GM12874 (cell line): ENCODE results near the gene TRMT61B.

Experiments
- TF ChIP-seq, protein P1 (sequence below): IDR thresholded peaks from 2 replicates; pipeline ENCODE4 v1.5.1; 2011; ENCODE audit warnings: low read depth, mild to moderate bottlenecking, control low read depth, low read length, moderate library complexity; ENCODE audit not compliant: insufficient read depth

The TRMT61B gene

DNA sequence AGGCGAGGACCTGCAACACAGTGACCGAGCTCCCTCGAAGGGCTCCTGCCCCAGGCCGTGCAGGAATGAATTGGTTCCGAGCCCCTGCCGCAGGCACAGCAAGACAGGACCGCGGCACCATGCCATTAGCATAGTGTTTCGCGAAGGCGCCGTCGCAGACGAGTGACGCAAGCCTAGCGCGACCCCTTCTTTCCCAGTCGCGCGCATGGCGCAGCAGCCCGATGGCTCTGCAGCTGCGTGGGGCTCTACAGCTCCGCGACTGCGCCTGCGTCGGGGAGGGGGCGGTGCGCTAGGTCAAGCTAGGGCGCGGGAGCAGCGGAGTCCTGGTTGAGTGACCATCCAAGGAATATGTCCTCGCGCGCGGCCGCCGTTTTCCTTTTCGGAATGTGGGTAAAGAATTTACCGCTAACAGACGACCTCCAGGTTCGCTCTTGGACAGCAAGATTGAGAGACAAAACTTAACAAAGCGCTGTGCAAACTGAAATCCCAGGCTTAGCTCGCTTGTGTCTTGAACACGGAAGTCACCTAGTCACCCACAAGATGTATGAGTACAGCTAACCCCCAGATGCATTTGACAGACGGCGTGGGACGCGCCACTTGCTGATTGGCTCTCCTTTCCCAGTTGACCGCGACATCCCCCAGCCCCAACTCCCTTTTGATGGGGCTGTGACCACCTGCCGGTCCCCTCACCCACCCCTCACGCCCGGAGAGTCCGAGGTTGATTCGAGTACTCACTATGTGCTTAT is at the start of gene TRMT61B:
Gene TRMT61B (minus strand): TSS at position 164 of the 746 bp plus-strand sequence. CDS start 32 bp downstream, at position 132.
- TF ChIP-seq, protein P1, sequence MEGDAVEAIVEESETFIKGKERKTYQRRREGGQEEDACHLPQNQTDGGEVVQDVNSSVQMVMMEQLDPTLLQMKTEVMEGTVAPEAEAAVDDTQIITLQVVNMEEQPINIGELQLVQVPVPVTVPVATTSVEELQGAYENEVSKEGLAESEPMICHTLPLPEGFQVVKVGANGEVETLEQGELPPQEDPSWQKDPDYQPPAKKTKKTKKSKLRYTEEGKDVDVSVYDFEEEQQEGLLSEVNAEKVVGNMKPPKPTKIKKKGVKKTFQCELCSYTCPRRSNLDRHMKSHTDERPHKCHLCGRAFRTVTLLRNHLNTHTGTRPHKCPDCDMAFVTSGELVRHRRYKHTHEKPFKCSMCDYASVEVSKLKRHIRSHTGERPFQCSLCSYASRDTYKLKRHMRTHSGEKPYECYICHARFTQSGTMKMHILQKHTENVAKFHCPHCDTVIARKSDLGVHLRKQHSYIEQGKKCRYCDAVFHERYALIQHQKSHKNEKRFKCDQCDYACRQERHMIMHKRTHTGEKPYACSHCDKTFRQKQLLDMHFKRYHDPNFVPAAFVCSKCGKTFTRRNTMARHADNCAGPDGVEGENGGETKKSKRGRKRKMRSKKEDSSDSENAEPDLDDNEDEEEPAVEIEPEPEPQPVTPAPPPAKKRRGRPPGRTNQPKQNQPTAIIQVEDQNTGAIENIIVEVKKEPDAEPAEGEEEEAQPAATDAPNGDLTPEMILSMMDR = no peak

DNA sequence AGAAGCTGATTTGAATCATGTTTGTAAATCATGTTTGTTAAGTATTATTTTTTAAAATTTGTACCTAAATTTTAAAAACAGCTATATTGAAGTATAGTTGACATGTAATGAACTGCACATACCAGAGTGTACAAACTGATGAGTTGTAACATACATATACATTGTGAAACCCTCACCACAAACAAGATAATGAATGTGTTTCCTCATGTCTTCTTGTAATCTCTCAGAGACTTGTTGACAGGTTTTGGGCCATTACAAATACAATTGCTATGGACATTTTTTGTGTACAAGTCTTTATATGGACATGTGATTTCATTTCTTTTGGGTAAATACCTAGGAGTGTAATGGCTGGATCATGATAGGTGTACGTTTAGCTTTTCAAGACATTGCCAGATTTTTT is 45.8 kb upstream of the TRMT61B start:
- TF ChIP-seq, protein P1 = no peak

DNA sequence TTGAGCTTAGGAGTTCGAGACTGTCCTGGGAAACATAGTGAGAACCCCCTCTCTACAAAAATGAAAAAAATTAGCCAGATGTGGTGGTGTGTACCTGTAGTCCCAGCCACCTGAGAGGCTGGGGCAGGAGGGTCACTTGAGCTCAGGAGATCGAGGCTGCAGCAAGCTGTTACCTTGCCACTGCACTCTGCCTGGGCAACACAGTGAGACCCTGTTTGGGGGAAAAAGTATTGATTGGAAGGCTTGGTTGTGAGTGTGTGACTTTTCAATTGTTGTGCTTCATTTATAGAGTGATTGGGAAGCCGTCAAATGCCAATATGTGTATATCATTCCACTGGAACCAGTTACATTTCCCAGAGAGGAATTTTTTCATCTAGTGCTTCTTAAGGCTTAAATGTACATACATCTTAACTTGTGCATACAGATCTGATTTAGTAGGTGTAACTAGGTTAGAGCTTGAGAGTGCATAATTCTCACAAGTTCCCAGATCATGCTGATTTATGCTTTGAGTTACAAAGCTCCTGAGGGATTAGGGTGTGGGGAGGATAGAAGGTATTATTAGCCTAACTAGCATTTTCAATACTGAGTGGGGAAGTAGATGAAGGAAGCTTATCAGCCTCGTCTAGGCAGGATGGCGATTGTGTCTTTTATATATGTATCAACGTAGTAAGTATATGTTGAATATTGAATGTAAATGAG is 39.7 kb upstream of the TRMT61B start:
- TF ChIP-seq, protein P1 = no peak

DNA sequence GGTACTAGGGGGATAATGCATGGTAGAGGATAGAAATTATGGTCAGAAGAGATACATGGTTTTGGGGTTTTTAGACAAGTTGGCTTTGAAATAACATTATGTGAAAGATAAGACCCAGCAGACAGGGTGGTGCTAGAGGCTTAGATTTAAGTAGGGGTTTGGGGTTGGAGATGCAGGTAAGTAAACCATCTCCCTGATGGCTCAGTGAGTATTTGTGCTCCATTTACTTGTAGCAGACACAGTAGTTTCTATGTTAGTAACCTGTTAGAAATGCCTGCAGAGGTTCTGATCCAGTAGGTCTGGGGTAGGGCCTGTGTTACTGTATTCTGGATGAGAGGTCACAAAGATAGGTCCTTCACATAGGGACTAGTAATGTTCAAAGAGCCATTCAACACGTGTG is 38.1 kb upstream of the TRMT61B start:
- TF ChIP-seq, protein P1 = no peak

DNA sequence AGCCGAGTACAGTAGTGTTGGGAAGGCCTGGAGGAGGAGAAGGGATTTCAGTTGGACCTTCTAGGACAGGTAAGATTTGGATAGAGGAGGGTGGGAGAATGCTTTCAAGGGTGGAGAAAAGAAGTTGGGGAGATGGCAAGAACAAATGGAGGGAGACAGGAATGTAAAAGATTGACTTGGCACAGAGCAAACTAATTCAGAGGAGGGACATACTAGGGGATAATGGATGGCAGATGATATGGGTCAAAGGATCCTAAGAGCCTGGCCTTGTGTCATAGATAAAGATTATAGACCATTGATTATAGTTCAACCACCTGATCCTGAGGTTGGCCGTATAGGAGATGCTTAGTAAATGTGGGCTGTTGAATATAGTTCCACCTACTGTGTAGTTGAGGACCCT is 36.7 kb upstream of the TRMT61B start:
- TF ChIP-seq, protein P1 = no peak

DNA sequence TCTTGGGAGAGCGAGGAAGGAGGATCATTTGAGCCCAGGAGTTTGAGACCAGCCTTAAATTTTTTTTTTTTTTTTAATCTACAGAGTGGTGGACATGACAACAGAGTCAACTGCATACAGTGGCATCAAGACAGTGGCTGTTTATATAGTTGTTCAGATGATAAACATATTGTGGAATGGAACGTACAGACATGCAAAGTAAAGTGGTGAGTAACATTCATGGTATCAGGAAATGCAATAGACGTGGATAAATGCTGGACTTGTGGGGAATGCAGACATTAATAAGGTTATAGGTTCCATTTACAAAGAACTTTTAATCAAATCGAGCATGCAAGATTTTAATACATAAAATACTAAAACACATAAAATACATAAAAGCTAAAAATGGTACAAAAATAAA is 36.3 kb upstream of the TRMT61B start:
- TF ChIP-seq, protein P1 = no peak

DNA sequence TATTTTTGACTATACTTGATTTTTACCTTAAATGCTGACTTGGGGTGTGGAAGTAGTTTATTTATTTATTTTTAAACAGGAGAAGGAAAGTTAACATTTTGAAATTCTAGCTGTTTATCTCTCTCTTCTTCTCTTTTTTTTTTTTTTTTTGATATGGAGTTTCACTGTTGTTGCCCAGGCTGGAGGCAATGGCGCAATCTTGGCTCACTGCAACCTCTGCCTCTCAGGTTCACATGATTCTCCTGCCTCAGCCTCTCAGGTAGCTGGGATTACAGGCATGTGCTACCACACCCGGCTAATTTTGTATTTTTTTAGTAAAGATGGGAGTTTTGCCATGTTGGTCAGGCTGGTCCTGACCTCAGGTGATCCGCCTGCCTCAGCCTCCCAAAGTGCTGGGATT is 35.4 kb upstream of the TRMT61B start:
- TF ChIP-seq, protein P1 = no peak
